HG03442 (cell line): ENCODE data around the gene TIMM44.
"Not testable (repeated sequence)": the region's sequence is repeated elsewhere in the genome, so short reads cannot be mapped to it uniquely, and the experiment has no call there.

ENCODE experiments used
- ATAC-seq: cut with Tn5 transposase; IDR thresholded peaks from one replicate; pipeline ENCODE4 v1.9.1; 2021; ENCODE audit warnings: mild to moderate bottlenecking, moderate library complexity; ENCODE audit not compliant: unreplicated experiment

Gene TIMM44

GRCh38 chr19:7977021-7977722 lies 33.7 kb upstream of the TIMM44 start:
- no peak for ATAC-seq

GRCh38 chr19:7976461-7976860 lies 33.0 kb upstream of the TIMM44 start:
- no peak for ATAC-seq

DNA sequence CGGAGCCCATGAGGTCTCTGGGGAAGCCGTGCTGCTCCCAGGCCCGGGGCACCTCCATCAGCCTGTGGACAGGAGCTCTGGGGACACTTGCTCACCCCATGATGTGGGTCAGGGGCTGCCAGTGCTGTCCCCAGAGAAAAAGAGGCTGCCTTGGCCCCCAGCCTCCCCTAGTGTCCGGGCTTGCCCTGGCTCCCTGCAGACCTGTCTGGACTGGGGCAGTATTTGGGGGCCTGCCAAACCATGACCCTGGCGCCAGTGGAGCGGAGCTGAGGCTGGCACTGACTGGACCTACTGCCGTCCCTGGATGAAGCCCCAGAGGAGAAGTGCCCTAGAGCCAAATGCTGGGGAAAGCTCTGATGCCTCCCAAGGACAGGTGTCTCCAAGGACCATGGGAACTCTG lies 31.6 kb upstream of the TIMM44 start:
- no peak for ATAC-seq

DNA sequence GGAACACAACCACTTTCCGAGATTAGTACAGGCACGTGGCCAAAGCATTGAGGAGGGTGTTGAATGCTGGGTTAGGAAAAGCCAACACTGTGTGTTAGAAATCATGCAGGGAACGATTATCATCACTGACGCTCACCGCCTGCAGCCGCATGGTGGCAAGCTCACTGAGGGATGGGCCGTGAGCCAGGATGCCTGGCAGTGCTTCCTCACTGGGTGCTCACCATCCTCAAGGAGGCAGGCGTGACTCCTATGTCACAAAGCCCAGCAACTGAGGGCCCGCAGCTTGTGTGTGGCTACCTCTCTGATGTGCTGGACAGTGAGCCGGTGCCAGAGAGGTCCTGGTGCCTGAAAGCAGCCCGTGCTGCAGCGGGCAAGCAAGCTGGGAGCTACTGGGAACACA lies 30.4 kb upstream of the TIMM44 start:
- ATAC-seq: no peak

- ATAC-seq: no peak
These were observed 28.4 kb upstream of the TIMM44 start for GRCh38 chr19:7971553-7972520.

GRCh38 chr19:7970716-7971448 lies 27.4 kb upstream of the TIMM44 start:
- ATAC-seq: no peak

- ATAC-seq: no peak
These were observed 26.1 kb upstream of the TIMM44 start for GRCh38 chr19:7969555-7969939.

GRCh38 chr19:7968796-7969554 lies 25.5 kb upstream of the TIMM44 start:
- no peak for ATAC-seq

DNA sequence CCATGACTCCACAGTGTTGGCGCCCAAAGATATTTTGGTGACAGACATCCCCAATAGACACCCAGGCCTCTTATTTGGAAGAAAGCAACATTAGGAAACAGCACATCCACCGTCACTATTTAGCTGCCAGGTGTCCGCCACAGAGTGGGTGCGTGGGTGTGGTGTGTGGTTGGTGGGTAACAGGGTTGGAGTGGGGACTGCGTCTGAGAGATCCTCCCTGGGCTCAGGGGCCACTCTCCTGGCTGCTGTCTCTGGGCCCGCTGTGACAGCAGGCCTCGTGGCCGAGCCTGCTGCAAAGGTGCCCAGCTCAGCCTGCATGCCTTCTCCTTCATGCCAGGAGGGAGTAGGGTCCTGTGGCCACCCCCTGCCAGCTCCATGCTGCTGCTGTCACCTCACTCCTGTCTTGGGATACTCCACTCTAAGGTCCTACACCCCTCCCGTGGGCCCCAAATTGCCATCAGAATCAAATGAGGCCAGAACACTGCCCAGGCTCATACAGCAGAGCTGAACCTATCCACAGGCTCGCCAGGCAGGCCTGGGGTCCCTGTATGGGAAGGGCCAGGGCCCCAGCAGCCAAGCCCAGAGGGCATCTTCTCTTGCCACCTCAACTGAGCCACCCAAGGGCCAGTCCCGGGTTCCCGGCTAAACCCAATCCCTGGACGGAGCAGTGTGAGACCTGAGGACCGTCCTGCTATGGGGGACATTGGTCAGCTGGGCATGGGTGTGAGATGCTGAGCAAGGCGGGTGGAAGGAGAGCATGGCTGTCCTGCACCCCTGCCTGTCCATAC lies 24.7 kb upstream of the TIMM44 start:
- no peak for ATAC-seq

- no peak for ATAC-seq
These were observed 22.6 kb upstream of the TIMM44 start for GRCh38 chr19:7965921-7966665.

DNA sequence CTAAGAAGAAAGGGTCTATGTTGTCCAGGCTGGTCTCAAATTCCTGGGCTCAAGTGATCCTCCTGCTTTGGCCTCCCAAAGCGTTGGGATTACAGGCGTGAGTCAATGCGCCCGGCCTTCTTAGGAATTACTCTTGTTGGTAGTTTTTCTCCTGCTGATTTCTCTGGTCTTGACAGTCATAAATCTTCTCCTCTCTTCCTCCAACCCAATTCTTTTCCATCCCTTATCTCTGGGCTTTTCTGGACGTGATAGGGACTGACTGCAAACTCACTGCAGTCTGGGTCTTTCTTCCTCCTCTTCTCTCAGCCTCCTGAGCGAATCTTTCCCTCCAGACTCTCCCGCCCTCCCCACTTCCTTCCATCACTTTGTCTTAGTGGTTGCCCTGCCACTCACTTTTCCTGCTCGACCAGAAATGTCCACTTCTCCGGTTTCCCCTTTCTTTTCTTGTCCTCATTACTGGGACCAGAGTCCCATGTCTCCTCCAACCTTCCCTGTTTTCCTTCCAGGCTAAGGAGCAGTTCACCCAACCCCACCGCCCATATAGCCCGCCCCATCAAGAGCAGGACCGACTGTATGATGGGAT lies 21.9 kb upstream of the TIMM44 start:
- ATAC-seq: no peak

GRCh38 chr19:7963566-7963965 lies 20.1 kb upstream of the TIMM44 start:
- no peak for ATAC-seq

GRCh38 chr19:7962644-7963268 lies 19.3 kb upstream of the TIMM44 start:
- no peak for ATAC-seq

- ATAC-seq: no peak
These were observed 18.6 kb upstream of the TIMM44 start for GRCh38 chr19:7961920-7962626.

DNA sequence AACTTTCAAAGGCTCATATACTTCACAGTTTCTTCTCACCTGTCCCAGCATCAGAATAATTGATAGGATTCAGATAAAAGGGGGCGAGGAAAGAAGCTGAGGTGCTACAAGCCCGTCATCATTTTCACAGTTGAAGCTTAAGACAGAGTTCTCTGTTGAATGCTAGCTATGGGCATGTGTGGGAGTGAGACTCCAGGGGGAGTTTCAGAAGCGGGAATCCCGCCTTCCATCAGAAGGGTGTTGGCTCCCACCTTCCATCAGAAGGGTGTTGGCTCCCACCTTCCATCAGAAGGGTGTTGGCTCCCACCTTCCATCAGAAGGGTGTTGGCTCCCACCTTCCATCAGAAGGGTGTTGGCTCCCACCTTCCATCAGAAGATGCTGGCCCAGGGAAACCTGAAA lies 17.6 kb upstream of the TIMM44 start:
- not testable (repeated sequence) for ATAC-seq

- no peak for ATAC-seq
These were observed 15.7 kb upstream of the TIMM44 start for GRCh38 chr19:7959211-7959610.

- ATAC-seq: no peak
These were observed 12.2 kb upstream of the TIMM44 start for GRCh38 chr19:7955696-7956095.

GRCh38 chr19:7953576-7953975 lies 10.1 kb upstream of the TIMM44 start:
- ATAC-seq: no peak
